B cell (primary cell): Measurements from ENCODE around the gene TSSC4. TPM values are rescaled to one million over a fixed set of nuclear protein-coding genes. Genes with fewer than 3 reads are reported as not detected.

Source experiments
- ATAC-seq: fragments of 200-7000 bp; cut with Tn5 transposase; one replicate; pipeline ENCODE4 v1.10.0; 2021; ENCODE audit warnings: low read depth, mild to moderate bottlenecking, moderate number of reproducible peaks, moderate library complexity
- CTCF ChIA-PET: fragments of 350-600 bp; sonication (Branson Sonifier 250); formaldehyde crosslinking; loops from one replicate; lab custom pipeline; 2021; ENCODE audit warnings: antibody characterized with exemption, inconsistent platforms; lab: Charles Lee
- POLR2A ChIA-PET: fragments of 350-600 bp; sonication (Branson Sonifier 250); formaldehyde crosslinking; loops from one replicate; lab custom pipeline; 2021; ENCODE audit warnings: antibody characterized with exemption; lab: Charles Lee
- DNase-seq: peaks from one replicate; pipeline ENCODE4 v3.0.0; 2013
- H2AFZ ChIP-seq: 2 replicates; pipeline ENCODE4 v1.6.1; 2012; ENCODE audit warnings: mild to moderate bottlenecking, low read depth, low read length; ENCODE audit not compliant: insufficient read depth, poor library complexity, severe bottlenecking
- H3K27ac ChIP-seq, 2 donors: 1 replicate in 1 of 2; 2 replicates in 1 of 2; pipeline ENCODE4 v1.5.1; 2012 to 2013; ENCODE audit warnings: low read length in 2 of 2, mild to moderate bottlenecking in 2 of 2, moderate library complexity in 1 of 2
- H3K27me3 ChIP-seq, 4 experiments: fragments of 200-600 bp in 1 of 4; sonication (generic) in 1 of 4; replicated peaks in 1 of 4; 1 replicate in 2 of 4; 2 replicates in 2 of 4; pipeline versions ENCODE4 v1.6.1 to v1.7.0; 2013 to 2016; ENCODE audit warnings: low read length in 3 of 4, mild to moderate bottlenecking in 2 of 4, mixed read lengths in 1 of 4, moderate library complexity in 1 of 4; ENCODE audit not compliant: insufficient read depth in 4 of 4, control insufficient read depth in 3 of 4; ENCODE audit errors: control extremely low read depth in 1 of 4
- H3K36me3 ChIP-seq, 2 experiments: replicated peaks in 1 of 2; 1 replicate in 1 of 2; 2 replicates in 1 of 2; pipeline versions ENCODE4 v1.6.1 to v1.7.1; 2013; ENCODE audit warnings: low read length in 1 of 2; ENCODE audit not compliant: insufficient read depth in 2 of 2, control insufficient read depth in 1 of 2; ENCODE audit errors: control extremely low read depth in 1 of 2, extremely low read depth in 1 of 2
- H3K4me1 ChIP-seq, 2 donors: fragments of 200-600 bp in 1 of 2; sonication (generic) in 1 of 2; 1 replicate in 1 of 2; 2 replicates in 1 of 2; pipeline versions ENCODE4 v1.5.1 to v1.6.1; 2013 to 2017; ENCODE audit warnings: low read length in 2 of 2; ENCODE audit not compliant: control insufficient read depth in 2 of 2, insufficient read depth in 2 of 2
- H3K4me2 ChIP-seq: replicated peaks from 2 replicates; pipeline ENCODE3; 2012; ENCODE audit warnings: mild to moderate bottlenecking, low read depth, low read length; ENCODE audit not compliant: poor library complexity, severe bottlenecking
- H3K4me3 ChIP-seq, 5 experiments: fragments of 200-600 bp in 1 of 5; sonication (generic) in 1 of 5; 1 replicate in 3 of 5; 2 replicates in 2 of 5; pipeline versions ENCODE4 v1.5.1 to v1.7.0; 2011 to 2016; ENCODE audit warnings: low read length in 4 of 5, mild to moderate bottlenecking in 4 of 5, low read depth in 2 of 5, control low read depth in 1 of 5, moderate library complexity in 1 of 5; ENCODE audit not compliant: insufficient read depth in 1 of 5; ENCODE audit errors: control extremely low read depth in 1 of 5, extremely low read depth in 1 of 5
- H3K79me2 ChIP-seq: fragments of 200-600 bp; sonication (generic); one replicate; pipeline ENCODE4 v1.6.0; 2016; ENCODE audit warnings: low read length; ENCODE audit not compliant: control insufficient read depth, insufficient read depth
- H3K9ac ChIP-seq: fragments of 200-600 bp; sonication (generic); 2 replicates; pipeline ENCODE4 v1.6.1; 2017; ENCODE audit warnings: mild to moderate bottlenecking, low read length, moderate library complexity
- H3K9me3 ChIP-seq, 3 donors: one replicate each; pipeline versions ENCODE4 v1.6.1 to v1.7.1; 2013; ENCODE audit warnings: low read length in 2 of 3; ENCODE audit not compliant: control insufficient read depth in 2 of 3, insufficient read depth in 1 of 3; ENCODE audit errors: control extremely low read depth in 1 of 3
- H4K20me1 ChIP-seq: 2 replicates; pipeline ENCODE4 v1.6.0; 2012; ENCODE audit warnings: mild to moderate bottlenecking, low read length; ENCODE audit not compliant: insufficient read depth, control insufficient read depth, poor library complexity, severe bottlenecking
- H3K27ac Mint-ChIP-seq: one replicate; pipeline ENCODE4 v1.8.0; 2021; ENCODE audit warnings: mixed read lengths
- H3K27me3 Mint-ChIP-seq: one replicate; pipeline ENCODE4 v1.8.0; 2021; ENCODE audit warnings: mixed read lengths
- H3K4me1 Mint-ChIP-seq: one replicate; pipeline ENCODE4 v1.8.0; 2021; ENCODE audit warnings: mixed read lengths
- H3K4me3 Mint-ChIP-seq: one replicate; pipeline ENCODE4 v1.8.0; 2021; ENCODE audit warnings: mixed read lengths
- H3K9me3 Mint-ChIP-seq: one replicate; pipeline ENCODE4 v1.8.0; 2022; ENCODE audit warnings: mixed read lengths; ENCODE audit not compliant: insufficient read depth
- CTCF ChIP-seq: fragments of 200-600 bp; IDR thresholded peaks from one replicate; pipeline ENCODE4 v1.8.0; 2022; ENCODE audit warnings: antibody characterized with exemption, mild to moderate bottlenecking
- EZH2 ChIP-seq: IDR thresholded peaks from 2 replicates; pipeline ENCODE4 v1.6.1; 2012; ENCODE audit warnings: borderline replicate concordance, low read depth, mild to moderate bottlenecking, moderate library complexity, low read length; ENCODE audit not compliant: insufficient read depth, poor library complexity, severe bottlenecking
- WGBS: methylation state at CpG from one replicate; pipeline ENCODE4 v1.1.5; 2013; ENCODE audit warnings: missing lambda C conversion rate; ENCODE audit not compliant: insufficient coverage; 5-methylcytosine and 5-hydroxymethylcytosine counted together
- intact Hi-C: fragments of 100-400 bp; cut with micrococcal nuclease; formaldehyde crosslinking; loops from one replicate; pipeline ENCODE4 v1.10.0; 2022
- polyA plus RNA-seq: library from polyadenylated mRNA; depleted of rRNA; stranded (reverse); fragments of >200 nt; gene quantifications from 2 replicates; pipeline ENCODE4 v1.2.3, GENCODE V29; 2012
- total RNA-seq, 2 donors: library from RNA; stranded (reverse); fragments of 120-200 nt in 1 of 2; gene quantifications; 1 replicate in 1 of 2; 2 replicates in 1 of 2; pipeline versions ENCODE4 v1.2.3 to v1.2.4, GENCODE V29; 2013 to 2022

Gene TSSC4
- total and polyA plus RNA-seq, 2 donors (not counting 1 experiment from before 2014, with no cell fraction given): 49.4 to 57.5 TPM

GRCh38 chr11:2382936-2383851, 17.4 kb upstream of the TSSC4 start:
- Histone ChIP-seq H3K4me1 (peaks cover 89 to 97% of the 10 kb centered on the region in 2 donors), H3K27me3 (no peaks in the 10 kb centered on the region), H3K4me2 (peak overlapping the region; percentile 100), H3K36me3 (peaks cover 0 to 18% of the 10 kb centered on the region in 2 experiments), H3K4me3 (peak overlapping the region in 2 of 5 experiments; percentile 5 to 7), H4K20me1 (peaks cover 96% of the 10 kb centered on the region), H3K27ac (peak overlapping the region; percentile 83 to 86), H3K9me3 (peaks cover 0 to 8% (median 0%) of the 10 kb centered on the region in 3 donors), H3K9ac (peak overlapping the region; percentile 37), H3K79me2 (peaks cover 79% of the 10 kb centered on the region), H2AFZ (no peak overlapping the region)
- H3K9me3 Mint-ChIP-seq: no peaks in the 10 kb centered on the region
- H3K27ac Mint-ChIP-seq: peak overlapping the region; percentile 94
- ChIA-PET CTCF (interaction anchor here (1.0 to 7.3 kb wide), 7 partner anchors 9 to 79 kb away, joined by 3 to 59 read pairs (median 3); partner anchors contain the start of genes C11orf21 and TSPAN32), POLR2A (interaction anchor here (0.6 to 1.6 kb wide), 3 partner anchors 11 to 1534 kb away, joined by 3 to 12 read pairs (median 6); partner anchors contain the start of gene TSSC4)
- TF ChIP-seq EZH2: no peak
- no peak for TF ChIP-seq CTCF
- DNase-seq: peak; percentile 65
- ATAC-seq: no peak
- peak overlapping the region; percentile 80 for H3K4me3 Mint-ChIP-seq
- H3K4me1 Mint-ChIP-seq: peaks cover 89% of the 10 kb centered on the region
- WGBS: 39% methylated on average over 21 of the region's 26 CpGs
- H3K27me3 Mint-ChIP-seq: no peaks in the 10 kb centered on the region
- intact Hi-C loops: loop anchor here (5.0 kb wide), 1 partner anchor 504 kb away; the partner anchor contains the start of gene CDKN1C
